ENCODE data around the gene ITSN1.
"Not testable (repeated sequence)": the region's sequence is repeated elsewhere in the genome, so short reads cannot be mapped to it uniquely, and the experiment has no call there.

The ITSN1 gene
- total RNA-seq, result 2.8 to 3.6 reads per million in 2 donors

GRCh38 chr21:33642027-33642895, at the start of gene ITSN1:
Gene ITSN1 (plus strand): TSS chr21:33642501. CDS start chr21:33718829, 76,328 bp downstream.
- peak; percentile 98 to 100 (median 99) for DNase-seq

GRCh38 chr21:33598051-33598450, 44.2 kb upstream of the ITSN1 start:
- DNase-seq, result no peak

- no peak for DNase-seq
Measured at GRCh38 chr21:33608559-33608958, 33.7 kb upstream of the ITSN1 start.

GRCh38 chr21:33611006-33611744, 31.1 kb upstream of the ITSN1 start:
- no peak for DNase-seq

- not testable (repeated sequence) for DNase-seq
Measured at GRCh38 chr21:33617565-33617964, 24.7 kb upstream of the ITSN1 start.

GRCh38 chr21:33618407-33618806, 23.9 kb upstream of the ITSN1 start:
- DNase-seq, result no peak

GRCh38 chr21:33619726-33620125, 22.6 kb upstream of the ITSN1 start:
- no peak for DNase-seq

GRCh38 chr21:33622253-33622652, 20.0 kb upstream of the ITSN1 start:
- no peak for DNase-seq

GRCh38 chr21:33626151-33626550, 16.1 kb upstream of the ITSN1 start:
- DNase-seq, result not testable (repeated sequence)

GRCh38 chr21:33634254-33634653, 8.0 kb upstream of the ITSN1 start:
- DNase-seq, result no peak

- DNase-seq, result no peak
Measured at GRCh38 chr21:33640697-33641351, 1.5 kb upstream of the ITSN1 start.

GRCh38 chr21:33641352-33642026, 812 bp upstream of the ITSN1 start, which contains the start of gene CRYZL1:
Gene CRYZL1 (minus strand): TSS chr21:33641741. CDS start chr21:33631551, 10,190 bp downstream.
- DNase-seq, result peak; percentile 98 to 100 (median 100)

- peak in 1 of 5 experiments; percentile 30 for DNase-seq
Measured at GRCh38 chr21:33642896-33643657, 776 bp downstream of the ITSN1 start.

GRCh38 chr21:33643658-33644311, 1.5 kb downstream of the ITSN1 start:
- DNase-seq, result peak in 1 of 5 experiments; percentile 6

GRCh38 chr21:33644383-33645074, 2.2 kb downstream of the ITSN1 start:
- DNase-seq, result no peak

GRCh38 chr21:33645730-33646129, 3.4 kb downstream of the ITSN1 start:
- no peak for DNase-seq

GRCh38 chr21:33647587-33647986, 5.3 kb downstream of the ITSN1 start:
- DNase-seq, result no peak

GRCh38 chr21:33648555-33648954, 6.3 kb downstream of the ITSN1 start:
- no peak for DNase-seq

GRCh38 chr21:33650230-33650629, 7.9 kb downstream of the ITSN1 start:
- DNase-seq, result no peak

- DNase-seq, result no peak
Measured at GRCh38 chr21:33650929-33651509, 8.7 kb downstream of the ITSN1 start.

Data from T-helper 2 cell (primary cell).